Neural progenitor cell (in vitro differentiated cells): ENCODE results near the gene VIM.

Experiments used
- CTCF ChIP-seq: fragments of 200-600 bp; sonication (generic); IDR thresholded peaks from 2 replicates; pipeline ENCODE4 v1.5.1; 2017; ENCODE audit warnings: antibody characterized with exemption, mild to moderate bottlenecking
- EZH2phosphoT487 ChIP-seq: fragments of 200-600 bp; sonication (generic); IDR thresholded peaks from 2 replicates; pipeline ENCODE4 v1.6.1; 2017; ENCODE audit warnings: antibody characterized with exemption

GRCh38 chr10:17240096-17240495 is 12.1 kb downstream of the VIM start:
- TF ChIP-seq CTCF (no peak), EZH2phosphoT487 (no peak)
